HL-60/S4 (cell line): Measurements from ENCODE around the gene FOXD4L3.
"Not testable (repeated sequence)": the region's sequence is repeated elsewhere in the genome, so short reads cannot be mapped to it uniquely, and the experiment has no call there.

Experiments
- in situ Hi-C: fragments of 300-500 bp; cut with MboI; formaldehyde crosslinking; loops from 2 replicates; pipeline ENCODE4 v1.14.3; 2022; ENCODE audit warnings: low sequenced_read_pairs

Gene FOXD4L3

DNA sequence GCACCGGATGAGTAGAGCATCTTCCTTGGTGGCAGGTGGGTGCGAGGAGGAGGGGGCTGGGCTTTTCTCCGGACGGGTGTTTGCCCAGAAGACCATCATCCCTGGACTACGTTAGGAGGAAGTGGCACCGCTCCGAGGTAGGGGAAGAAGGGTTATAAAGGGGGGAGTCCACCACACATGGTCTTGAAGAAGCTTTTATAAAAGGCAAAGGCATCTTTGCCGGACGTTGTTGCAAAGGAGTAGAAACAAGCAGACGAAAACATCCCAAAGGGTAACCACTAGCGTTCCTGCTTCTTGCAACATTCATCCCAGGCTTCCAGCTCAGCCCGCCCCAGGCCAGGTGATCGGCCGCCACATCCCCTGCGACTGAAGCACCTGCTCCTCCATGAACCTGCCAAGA lies at the start of gene FOXD4L3:
FOXD4L3 (plus strand) TSS at position 301 of the 400 bp plus-strand sequence; CDS start at position 386, 85 bp downstream.
- in situ Hi-C loops, result not testable (repeated sequence)

- in situ Hi-C loops, result not testable (repeated sequence)
These were observed 21.6 kb upstream of the FOXD4L3 start for GRCh38 chr9:68281041-68281440.

DNA sequence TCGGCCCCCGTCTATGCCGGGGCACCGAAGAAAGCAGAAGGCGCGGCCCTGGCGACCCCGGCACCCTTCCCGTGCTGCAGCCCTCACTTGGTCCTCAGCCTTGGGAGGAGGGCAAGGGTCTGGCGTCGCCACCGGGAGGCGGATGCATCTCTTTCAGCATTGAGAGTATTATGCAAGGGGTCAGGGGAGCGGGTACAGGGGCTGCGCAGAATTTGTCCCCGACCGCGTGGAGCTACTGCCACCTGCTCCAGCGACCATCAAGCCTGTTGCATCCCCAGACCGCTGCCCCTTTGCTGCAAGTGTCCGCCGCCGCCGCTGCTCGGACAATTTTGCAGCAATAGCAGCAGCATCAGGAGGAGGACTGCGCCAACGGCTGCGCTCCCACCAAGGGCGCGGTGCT lies 1.1 kb downstream of the FOXD4L3 start:
- in situ Hi-C loops, result not testable (repeated sequence)

GRCh38 chr9:68304212-68304611 lies 1.5 kb downstream of the FOXD4L3 start:
- in situ Hi-C loops, result not testable (repeated sequence)

DNA sequence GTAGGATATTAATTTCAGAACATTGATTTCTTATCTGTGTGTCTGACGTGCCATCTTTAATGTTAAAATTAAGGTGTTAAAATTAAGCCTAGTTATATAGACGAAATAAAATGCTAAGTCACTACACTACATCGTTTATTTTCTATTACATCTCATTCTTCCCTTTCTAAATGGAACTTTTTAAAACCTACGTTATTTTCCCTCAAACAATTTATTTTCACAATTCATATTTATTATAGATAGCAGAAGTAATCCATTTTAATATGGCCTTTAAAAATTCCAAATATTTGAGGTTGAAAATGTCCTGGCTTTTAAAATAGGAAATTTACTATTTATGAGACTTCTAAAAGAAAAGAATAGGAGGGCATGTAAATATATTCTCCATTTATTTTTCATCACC lies 2.1 kb downstream of the FOXD4L3 start:
- in situ Hi-C loops, result not testable (repeated sequence)

GRCh38 chr9:68305680-68306285 lies 3.1 kb downstream of the FOXD4L3 start:
- in situ Hi-C loops, result not testable (repeated sequence)

DNA sequence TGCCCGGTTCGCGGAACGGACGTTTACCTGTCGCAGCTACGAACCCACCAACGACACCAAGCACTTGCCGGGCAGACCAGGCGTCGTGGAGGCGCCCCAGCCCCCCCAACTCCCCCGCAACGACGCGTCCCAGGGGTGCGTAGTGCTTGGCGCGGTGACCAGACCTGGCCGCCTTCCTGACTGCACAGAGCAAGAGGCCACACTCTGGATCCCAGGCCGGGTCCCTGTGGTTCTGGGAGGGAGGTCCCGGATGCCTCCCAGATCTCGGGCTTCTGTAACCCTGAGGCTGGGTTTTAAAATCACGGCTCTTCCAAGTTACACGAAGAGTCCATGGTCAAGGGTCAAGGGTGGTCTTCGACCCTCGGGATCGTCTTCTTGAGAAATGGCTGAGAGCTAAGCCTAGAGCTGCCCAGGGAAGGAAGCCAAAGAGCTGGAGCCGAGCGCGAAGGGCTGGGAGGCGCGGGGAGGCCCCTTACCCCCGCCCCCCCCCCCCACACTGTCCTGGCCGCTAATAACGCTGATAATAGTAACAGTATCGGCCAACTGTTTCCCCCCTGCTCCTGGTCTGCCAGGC lies 3.8 kb downstream of the FOXD4L3 start:
- in situ Hi-C loops, result not testable (repeated sequence)

DNA sequence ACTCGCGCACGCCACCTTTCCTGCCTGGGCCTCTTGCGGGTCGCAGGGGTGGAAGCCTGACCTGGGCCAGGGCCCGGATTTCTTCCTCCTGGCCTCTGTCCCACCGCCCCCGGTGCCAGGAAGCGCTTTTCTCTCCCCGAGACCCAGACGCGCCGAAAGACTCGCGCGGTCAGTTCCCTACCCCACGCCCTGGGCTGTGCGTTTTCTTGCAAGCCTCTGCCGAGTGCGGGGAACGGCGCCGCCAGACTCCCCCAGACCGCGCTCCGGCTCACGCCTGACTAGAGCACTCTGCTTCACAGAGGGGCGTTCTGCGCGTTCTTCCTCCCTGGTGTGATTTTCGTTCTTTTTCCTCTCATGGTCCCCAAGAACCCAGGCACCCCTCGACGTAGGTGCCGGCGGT lies 4.5 kb downstream of the FOXD4L3 start:
- in situ Hi-C loops, result not testable (repeated sequence)

GRCh38 chr9:68307654-68308053 lies 5.0 kb downstream of the FOXD4L3 start:
- in situ Hi-C loops, result not testable (repeated sequence)

- in situ Hi-C loops, result not testable (repeated sequence)
These were observed 8.5 kb downstream of the FOXD4L3 start for GRCh38 chr9:68311208-68311607.

DNA sequence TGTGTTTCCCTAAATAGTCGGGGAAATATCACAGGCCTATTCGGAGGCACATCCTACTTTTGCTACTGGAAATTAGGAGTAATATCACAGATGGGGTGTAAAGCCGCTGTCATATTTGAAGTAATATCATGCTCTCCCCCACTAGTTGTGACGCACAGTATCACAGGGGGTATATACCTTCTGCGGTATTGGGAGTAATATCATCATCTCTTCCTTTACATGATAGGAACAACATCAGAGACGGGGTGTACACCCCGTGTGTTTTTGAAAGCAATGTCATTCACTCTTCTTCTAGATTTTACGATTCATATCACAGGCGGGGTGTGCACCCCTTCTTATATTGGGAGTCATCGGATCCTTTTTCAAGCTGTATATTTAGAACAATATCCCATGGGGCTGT lies 15.5 kb downstream of the FOXD4L3 start:
- in situ Hi-C loops, result not testable (repeated sequence)

DNA sequence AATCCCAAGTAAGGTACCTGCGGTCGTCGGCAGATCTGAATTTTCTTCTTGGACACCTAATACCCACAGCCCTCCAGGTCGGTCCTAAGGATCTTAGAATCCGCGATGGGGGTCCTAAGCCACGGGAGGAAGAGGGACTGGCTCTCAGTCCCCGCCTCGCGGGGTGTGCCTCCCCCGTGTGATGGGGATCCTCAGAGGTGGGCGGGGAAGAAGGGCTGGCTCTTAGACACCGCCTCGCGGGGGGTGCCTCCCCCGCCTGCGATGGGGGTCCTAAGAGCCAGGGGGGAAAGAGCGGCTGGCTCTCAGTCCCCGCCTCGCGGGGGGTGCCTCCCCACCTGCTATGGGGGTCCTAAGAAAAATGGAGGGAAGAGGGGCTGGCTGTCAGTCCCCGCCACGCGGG lies 21.1 kb downstream of the FOXD4L3 start:
- in situ Hi-C loops, result not testable (repeated sequence)

DNA sequence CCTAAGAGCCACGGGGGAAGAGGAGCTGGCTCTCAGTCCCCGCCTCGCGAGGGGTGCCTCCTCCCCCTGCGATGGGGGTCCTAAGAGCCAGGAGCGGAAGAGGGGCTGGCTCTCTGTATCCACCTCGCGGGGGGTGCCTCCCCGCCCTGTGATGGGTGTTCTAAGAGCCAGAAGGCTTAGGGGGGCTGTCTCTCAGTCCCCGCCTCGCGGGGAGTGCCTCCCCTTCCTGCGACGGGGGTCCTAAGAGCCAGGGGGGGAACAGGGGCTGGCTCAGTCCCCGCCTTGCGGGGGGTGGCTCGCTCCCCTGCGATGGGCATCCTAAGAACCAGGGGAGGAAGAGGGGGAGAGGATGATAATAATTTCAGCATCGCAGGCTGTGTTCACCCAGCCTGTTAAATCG lies 21.9 kb downstream of the FOXD4L3 start:
- in situ Hi-C loops, result not testable (repeated sequence)

DNA sequence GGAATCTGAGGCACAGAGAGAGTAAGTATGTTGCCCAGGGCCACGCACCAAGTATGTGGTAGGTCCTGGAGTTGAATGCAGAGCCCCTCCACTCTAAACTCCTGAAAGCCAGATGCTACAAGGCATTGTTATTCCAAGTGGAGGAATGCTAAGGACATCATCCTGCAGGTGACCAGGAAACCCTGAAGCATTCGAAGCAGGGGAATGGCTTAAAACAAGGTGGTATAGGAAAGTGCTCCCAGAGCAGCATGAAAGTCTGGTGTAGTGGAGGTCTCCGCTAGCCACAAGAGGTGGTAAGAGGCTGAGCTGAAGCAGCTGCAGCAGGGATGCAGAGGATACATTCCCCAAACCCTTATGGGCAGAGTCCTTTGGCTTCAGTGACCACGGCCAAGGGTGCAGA lies 26.4 kb downstream of the FOXD4L3 start:
- in situ Hi-C loops, result not testable (repeated sequence)

DNA sequence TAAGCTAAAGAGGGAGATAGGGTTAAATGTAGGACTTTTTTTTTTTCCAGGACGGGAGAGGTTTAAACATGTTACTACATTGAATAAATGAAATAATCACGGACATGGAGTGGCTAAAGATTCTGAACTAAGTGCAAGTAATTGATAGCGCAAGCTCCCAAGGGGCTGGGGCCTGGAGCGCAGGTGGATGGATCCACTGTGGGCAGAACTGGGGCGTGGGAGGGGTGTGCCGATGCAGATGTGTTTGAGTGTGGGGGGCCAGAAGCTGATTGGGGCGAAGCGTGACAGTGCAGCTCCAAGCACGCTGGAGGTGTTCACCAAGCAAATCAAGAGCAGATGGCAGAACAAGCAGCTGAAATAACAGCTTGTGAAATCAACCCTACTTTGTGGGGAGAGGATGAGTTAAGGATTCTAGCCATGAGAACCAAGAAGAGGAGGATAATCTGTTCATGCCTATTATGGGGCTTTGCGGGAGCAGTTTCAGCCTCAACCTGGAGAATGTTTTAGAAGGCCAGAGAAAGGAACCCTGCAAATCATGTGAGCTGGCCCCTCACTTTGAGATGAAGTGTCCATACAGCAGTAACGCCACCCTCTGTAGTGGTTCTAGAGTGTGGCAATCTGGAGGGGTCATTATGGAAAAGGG lies 28.0 kb downstream of the FOXD4L3 start:
- in situ Hi-C loops, result not testable (repeated sequence)

DNA sequence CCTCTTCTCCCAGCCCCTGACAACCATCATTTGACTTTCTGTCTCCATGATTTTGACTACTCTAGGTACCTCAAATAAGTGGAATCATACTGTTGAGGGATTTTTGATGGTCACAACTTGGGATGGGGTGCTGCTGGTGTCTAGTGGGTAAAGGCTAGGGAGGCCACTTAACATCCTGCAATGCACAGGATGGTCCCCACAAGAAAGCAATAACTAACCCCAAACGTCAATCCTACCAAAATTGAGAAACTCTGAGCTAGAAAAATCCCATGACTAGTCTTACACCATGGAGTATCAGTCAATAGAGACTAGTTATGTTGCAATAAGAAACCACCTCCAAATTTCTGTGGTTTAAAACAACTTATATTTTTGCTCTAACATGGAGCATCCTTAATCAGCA lies 29.5 kb downstream of the FOXD4L3 start:
- in situ Hi-C loops, result not testable (repeated sequence)

DNA sequence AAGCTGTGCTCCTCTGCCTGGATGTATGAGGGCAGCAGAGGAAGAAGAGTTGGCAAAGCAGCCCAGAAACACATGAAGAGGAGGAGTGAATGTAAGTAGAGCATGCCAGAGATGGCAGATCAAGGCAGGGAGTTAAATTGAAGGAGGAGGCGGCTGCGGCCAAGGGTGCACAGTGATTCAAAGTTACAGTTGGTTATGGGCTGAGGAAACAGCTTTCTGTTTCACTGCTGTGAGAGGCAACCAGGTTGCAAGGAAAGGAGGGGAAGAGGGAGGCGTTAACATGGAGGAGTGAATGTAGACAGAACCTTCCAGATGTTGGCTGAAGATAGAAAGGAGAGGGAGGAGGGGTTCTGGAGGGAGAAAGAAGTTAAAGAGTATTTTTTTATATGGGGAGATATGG lies 33.3 kb downstream of the FOXD4L3 start:
- in situ Hi-C loops, result not testable (repeated sequence)

GRCh38 chr9:68336639-68337339 lies 34.1 kb downstream of the FOXD4L3 start:
- in situ Hi-C loops, result not testable (repeated sequence)

- in situ Hi-C loops, result not testable (repeated sequence)
These were observed 35.3 kb downstream of the FOXD4L3 start for GRCh38 chr9:68338000-68338399.

- in situ Hi-C loops, result not testable (repeated sequence)
These were observed 39.8 kb downstream of the FOXD4L3 start for GRCh38 chr9:68342265-68343025.

DNA sequence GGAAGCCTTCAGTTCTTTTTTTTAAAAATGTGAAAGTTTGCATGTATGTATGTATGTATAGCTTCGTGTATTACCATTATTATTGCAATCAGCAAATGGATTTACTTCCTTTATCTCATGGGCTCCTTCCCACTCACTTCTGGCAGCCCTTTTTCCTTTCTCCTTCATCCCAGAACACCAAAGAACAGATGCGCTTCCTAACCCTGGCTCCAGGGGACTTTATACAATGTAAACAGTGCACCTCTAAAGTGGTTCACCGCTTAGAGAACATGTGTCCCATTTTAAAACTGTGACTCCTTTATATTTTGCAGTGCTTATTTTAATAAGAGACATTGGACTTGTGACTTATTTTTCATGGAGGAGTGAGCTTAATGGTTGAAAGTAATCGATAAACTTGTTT lies 40.6 kb downstream of the FOXD4L3 start:
- in situ Hi-C loops, result not testable (repeated sequence)
